OCI-LY1 (cell line): ENCODE measurements around the gene IL1RAPL2.

Experiments
- CTCF ChIP-seq: fragments of 200-600 bp; sonication (generic), shearing (Covaris generic); IDR thresholded peaks from 2 replicates; pipeline ENCODE4 v1.5.1; 2017; ENCODE audit warnings: mild to moderate bottlenecking, antibody characterized with exemption, low read length, moderate library complexity, mixed read lengths
- EZH2 ChIP-seq: fragments of 200-600 bp; sonication (generic), shearing (Covaris generic); IDR thresholded peaks from 2 replicates; pipeline ENCODE4 v1.8.0; 2017; ENCODE audit warnings: borderline replicate concordance, mixed run types, mild to moderate bottlenecking, antibody characterized with exemption, low read length, moderate library complexity, mixed read lengths

GRCh38 chrX:105564501-105564900, 998.5 kb downstream of the IL1RAPL2 start:
- TF ChIP-seq CTCF (no peak), EZH2 (no peak)
